AG08395 (cell line): ENCODE results near the gene EPHA1.
"Not testable (repeated sequence)": the region's sequence is repeated elsewhere in the genome, so short reads cannot be mapped to it uniquely, and the experiment has no call there.

Experiments used
- DNase-seq: peaks from one replicate; pipeline ENCODE4 v3.0.0; 2012; ENCODE audit warnings: mixed read lengths, low spot score

The EPHA1 gene

DNA sequence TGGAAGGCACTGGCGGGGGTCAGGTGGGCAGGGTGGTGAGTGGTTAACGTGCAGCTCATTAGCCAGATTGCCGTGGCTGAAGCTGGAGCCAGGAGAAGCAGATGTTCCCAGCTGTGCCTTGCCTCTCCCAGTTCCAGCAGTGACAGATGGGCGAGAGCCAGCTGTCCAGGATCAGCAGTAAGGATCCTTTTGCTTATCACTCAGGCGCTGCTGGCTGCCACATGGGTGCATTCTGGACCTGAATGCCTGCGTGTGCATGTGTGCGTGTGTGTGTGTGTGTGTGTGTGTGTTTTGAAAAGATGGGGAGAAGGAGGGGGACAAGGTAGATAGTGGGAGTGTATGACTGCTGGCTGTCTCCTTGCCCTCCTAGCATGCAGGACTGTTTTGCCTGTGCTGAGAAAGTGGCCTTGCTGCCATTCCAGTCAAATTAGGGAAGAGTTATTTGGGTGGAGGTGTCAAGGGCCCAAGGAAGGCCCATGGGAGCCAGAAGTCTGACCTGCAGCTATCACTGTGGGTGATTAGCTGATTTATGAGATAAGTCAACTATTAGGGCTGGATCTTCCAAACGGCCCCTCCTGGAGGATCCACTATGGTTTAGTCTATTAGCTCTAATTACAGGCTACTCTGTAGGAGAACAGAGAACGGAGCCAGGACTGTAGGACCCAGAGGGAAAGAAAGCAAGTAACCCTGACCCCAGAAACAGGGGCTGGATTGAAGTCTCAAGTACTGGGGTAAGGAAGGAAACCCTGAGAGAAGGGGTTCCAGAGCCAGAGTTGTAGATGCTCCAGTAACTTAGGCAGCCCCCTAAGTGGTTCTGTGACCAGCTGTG, 3.3 kb downstream of the EPHA1 start:
- DNase-seq = no peak

DNA sequence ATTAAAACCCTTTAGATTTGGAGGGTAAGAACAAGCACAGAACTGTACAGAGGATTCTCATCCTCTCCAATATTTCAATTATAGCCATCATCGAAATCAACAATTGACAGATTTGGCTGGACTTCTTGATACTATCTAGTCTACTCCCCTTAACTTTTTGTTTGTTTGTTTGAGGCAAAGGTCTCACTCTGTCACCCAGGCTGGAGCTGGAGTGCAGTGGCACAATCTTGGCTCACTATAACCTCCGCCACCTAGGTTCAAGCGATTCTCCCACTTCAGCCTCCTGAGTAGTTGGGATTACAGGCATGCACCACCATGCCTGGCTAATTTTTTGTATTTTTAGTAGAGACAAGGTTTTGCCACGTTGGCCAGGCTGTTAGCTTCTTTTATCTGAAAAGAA, 6.4 kb downstream of the EPHA1 start:
- not testable (repeated sequence) for DNase-seq

DNA sequence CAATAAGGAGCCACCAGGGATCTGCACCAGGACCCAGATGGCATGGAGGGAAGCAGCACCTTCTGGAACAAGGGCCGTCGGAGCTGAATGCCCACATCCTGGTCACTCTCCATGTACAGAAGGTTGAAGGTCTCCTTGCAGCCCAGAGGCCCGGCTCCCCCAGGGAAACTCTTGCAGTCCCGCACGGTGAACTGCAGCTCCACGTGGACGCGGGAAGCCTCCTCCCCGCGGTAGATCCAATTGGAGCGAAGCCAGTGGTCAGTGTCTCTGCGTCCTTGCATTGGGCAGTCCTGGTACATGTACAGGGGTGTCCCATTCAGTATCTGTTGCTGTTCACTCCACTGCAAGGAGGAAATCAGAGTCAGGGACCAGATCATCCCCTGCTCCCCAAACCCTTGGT, 7.4 kb downstream of the EPHA1 start:
- DNase-seq = no peak

DNA sequence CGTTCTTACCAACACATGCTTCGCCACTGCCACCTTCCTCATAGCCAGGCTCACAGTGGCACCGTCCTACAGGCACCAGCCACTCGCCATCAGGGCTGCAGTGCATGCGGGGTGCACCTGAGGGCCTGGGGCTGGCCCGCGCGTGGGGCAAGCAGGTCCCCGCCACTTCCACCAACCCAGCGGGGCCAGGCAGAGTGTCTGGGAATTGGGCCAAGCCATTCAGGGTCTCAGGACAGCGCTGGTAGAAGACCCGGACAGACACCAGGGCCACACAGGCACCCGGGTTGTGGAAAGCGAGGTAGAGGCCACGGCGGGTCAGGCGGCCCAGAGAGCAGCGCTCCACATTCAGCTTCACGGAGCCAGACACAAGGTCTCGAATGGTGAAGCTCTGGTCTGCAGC, 9.0 kb downstream of the EPHA1 start:
- no peak for DNase-seq

DNA sequence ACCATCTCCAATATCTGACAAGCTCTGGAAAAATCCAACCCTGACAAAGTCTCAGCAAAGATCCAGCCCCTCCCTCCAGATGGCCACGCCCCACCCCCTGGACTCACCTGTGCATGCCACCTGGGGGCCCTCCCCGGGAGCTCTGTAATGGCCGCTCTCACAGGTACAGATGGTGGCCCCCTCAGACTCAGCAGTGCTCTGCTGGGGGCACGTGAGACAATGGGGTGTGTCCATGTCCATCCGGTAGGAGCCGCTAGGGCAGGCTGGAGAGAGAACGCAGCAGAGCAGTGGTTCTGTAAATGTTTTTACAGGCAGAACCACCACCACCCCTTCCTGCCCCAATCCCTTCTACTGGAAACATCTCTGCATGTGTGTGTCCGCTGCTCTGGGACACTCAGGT, 9.5 kb downstream of the EPHA1 start:
- DNase-seq = no peak

DNA sequence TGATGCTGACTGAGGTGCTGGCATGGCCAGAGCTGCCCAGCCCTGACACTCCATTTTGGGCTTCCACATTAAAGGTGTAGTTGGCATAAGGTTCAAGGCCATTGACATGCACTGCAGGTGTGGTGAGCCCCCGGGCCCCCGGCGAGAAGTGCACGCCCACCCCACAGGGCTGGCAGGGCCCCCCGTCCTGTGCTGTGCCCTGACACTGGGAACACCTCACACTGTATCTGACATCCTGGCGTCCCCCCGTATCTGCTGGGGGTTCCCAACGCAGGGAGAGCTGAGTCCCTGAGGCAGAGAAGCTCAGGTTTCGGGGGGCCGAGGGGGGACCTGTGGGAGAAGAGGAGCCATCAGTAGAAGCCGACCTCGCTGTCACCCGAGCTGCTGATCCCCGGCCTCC, 10.0 kb downstream of the EPHA1 start:
- no peak for DNase-seq

DNA sequence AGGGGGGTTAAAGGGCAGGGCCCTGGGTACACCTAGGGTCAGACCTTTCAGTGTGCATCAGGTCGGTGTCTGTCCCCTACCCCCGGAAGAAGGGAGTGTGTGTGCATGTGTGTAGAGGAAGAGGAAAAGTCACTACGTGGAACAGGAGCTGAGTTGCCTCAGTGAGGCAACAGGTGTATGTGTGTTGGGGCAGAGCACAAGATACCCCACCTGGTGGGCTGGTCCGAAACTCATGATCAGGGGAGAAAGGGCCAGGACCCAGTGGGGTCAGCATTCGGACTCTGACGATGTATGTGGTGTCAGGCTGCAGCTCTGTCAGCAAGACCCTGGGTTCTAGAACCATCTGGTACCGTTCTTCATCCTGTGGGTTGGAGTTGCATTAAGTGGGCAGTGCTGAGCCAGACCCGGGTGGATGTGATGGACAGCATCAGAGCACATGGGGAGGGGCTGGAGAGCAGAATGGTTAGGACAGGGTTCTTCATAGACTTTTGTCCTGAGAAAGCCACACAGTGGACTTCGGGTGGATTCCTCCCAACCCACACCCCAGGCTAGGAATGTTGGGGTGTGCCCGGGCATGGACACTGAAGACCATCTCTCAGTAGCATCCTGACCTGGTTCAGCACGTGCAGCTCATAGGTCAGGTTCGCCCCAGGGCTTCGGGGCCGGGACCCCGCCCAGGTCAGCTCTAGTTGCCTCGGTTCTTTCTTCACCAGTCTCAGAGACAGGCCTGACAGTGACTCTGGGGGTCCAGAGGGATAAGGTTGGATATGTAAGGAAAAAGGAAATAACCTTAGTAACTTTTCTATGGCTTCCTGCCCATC, 10.7 kb downstream of the EPHA1 start:
- no peak for DNase-seq

DNA sequence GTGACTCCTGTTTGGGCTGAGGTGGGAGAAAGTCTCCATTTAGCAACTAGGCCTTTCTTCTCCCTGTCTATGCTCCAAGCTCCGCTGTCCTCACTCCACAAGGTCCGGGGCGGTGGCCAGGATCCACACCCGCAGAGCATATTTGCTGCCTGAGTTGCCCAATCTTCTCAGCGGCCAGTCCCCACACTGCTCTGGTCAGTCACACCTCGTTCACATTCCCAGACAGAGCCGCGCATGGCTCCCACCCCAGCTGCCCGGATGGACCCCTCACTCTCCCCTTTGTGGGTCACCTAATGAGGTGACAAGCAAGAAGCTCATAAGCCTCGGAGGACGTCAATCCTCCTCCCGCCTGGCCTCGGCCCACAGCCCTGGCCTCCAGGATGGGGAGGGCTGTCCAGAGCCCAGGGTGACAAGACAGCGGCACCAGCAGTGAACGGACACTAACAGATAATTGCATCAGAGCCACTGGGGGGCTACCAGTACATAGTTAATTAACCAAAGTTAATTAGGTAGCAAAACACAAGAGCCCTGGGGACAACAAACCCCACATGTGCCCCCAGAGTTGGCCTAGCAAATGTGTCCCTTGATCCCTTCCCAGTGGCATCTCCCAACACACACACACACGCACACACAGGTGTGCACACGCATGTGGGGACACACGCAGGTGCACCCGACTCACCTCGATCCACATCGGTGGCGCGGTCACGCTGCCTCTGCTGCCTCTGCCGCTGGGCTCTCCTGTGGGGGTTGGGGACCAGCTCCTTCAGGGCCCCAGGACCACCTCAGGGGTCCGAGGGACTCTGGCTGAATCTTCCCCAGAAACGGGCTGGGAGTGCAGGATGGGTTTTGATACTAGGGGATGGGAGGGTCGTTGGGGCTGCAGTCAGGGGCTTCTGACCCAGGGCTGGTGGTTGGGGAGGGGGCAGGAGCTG, 11.8 kb downstream of the EPHA1 start:
- DNase-seq = no peak

DNA sequence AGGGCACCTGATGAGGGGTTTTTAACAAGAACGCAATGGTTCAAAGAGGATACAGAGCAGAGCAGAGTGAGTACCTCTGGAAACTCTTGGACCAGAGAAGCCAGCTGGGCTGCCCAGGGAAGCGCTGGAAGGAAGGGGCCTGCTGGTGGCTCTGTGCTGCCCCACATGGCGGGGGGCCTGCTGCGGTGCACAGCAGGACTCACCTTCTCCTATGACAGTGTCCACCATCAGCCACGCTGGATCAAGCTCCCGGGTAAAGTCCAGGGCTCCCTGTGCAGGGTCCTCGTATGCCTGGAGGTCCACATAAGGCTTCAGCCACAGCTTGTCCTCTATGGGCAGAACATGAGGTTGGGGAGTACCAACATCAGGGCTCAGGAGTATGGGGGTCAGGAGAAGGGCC, 12.5 kb downstream of the EPHA1 start:
- no peak for DNase-seq

DNA sequence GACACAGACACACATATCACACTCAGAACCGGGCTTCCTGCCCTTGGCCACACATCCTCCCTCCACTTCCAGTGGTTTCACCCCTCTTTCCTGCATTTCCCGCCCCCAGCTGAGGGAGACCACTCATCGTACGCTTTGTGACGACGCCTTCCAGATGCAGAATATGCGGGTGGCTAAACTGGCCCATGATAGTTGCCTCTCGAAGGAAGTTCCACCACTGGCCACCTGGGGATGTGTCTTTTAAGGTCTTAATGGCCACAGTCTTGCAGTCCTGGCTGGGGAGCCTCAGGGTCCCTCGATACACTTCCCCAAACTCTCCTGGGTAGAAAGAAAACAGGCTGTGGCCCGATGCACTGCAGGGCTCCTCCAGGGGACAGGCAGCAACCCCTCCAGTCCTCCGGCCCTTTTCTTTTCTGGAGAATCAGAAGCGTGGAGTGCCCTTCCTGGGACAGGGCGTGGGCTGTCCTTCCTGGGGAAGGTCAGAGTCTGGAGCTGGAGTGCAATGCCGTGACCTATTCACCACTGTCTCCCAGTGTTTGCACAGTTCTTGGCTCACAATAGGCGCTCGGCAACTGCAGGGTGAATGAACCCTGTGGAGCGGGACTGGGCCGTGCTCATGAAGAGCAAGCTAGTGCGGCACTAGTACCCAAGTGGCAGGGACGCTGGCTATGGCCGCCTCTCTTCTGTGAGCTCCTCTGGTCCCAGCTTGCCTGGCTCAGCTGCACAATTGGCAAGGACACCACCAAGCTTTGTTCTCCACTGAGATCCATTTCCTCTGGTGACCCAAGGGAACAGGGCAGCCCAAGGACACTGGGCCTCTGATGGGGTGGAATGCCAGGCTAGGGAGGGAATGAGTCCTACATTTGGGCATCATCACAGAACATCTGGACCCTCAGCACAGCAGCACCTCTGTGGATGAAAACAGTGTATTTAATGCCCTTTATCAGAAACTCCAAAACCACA, 13.2 kb downstream of the EPHA1 start:
- DNase-seq = no peak

DNA sequence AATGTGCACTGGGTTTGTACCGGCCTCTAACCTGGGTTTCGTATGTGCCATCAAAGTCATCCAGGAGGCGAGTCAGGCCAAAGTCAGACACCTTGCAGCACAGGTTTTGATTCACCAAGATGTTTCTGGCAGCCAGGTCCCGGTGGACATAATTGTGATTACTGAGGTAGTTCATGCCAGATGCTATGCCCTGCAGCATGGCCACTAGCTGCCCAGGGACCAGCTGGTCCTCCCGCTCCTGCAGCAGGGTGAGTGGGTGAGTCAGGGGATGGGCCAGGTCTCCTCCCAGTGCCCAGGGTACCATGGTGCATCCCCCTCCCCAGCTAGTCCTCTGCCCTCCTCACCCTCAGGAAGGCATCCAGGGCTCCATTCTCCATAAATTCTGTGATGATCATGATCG, 13.9 kb downstream of the EPHA1 start:
- DNase-seq = no peak

DNA sequence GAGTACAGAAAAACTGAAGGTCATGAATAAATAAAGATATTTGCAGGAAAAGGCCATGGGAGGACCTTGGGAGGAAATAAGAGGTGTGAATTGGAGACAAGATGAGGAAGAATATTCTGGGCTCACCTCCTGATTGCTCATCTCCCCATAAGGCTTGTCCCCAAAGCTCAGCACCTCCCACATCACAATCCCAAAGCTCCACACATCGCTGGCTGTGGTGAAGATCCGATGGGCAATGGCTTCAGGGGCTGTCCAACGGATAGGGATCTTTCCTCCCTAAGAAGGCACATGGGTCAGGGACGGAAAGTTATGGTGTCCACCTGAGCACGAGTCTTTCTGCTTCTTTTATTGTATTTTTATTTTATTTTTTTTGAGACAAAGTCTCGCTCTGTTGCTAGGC, 14.6 kb downstream of the EPHA1 start:
- DNase-seq = no peak

DNA sequence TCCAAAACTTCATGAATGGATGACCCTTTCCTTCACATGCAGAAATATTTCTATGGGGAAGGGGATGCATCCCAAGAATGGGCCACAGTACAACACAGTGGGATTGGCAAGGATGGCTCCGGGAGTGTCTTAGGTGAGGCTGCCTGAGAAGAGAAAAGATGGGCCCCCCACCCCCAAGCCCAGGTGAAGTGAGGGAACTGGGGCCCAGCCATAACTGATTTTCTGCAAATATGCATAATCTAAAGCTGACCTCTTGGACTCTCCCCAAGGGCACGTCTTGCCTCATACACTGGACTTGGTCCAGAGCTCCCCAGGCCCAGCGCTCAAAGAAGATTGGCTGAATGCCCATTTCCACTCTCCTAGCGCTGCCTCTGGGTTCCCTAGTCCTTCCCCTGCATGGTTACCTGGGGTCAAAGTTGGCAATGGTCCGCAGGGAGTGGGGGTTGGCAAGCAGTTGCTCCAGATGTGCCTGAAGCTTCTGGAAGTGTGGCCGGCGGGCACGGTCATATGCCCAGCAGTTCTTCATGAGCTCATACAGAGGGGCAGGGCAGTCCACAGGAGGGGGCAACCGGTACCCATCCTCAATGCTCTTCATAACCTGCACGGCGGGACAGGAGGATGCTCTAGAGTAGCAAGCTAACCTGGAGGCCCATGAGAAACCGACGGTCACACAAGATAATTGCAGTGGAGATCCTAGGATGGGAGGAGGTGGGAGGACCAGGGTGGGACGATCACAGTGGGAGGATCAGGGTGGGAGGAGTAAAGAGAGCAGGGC, 15.2 kb downstream of the EPHA1 start:
- no peak for DNase-seq

DNA sequence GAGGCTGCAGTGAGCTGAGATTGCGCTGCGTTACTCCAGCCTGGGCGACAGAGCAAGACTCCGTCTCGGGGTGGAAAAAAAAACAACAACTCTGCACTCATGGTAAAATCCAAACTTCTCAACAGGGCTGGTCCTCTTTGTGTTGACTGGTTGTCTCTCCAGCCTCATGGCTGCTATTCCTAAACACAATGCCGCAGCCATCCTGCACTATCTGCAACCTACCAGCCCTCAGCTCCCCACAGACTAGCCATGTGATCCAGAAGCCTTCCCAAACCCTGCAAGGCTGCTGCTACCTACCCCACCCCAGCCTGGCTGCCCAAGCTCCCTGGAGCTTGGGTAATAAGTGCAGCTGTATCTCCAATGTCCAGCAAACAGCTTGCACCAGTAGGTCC, 15.8 kb downstream of the EPHA1 start:
- no peak for DNase-seq

DNA sequence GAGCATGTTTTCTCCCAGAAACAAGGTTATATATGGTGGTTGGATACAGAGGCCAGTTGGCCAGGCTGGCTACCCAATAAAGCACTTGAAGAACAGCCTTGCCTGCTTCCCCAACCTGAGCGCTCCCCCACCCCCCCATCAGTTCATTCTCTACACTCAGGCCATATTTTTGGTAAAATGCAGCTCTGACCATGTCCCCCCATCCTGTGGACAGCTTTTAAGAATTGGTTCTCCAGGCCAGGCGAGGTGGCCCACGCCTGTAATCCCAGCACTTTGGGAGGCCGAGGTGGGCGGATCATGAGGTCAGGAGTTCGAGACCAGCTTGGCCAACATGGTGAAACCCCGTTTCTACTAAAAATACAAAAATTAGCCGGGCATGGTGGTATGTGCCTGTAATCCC, 16.2 kb downstream of the EPHA1 start:
- not testable (repeated sequence) for DNase-seq

DNA sequence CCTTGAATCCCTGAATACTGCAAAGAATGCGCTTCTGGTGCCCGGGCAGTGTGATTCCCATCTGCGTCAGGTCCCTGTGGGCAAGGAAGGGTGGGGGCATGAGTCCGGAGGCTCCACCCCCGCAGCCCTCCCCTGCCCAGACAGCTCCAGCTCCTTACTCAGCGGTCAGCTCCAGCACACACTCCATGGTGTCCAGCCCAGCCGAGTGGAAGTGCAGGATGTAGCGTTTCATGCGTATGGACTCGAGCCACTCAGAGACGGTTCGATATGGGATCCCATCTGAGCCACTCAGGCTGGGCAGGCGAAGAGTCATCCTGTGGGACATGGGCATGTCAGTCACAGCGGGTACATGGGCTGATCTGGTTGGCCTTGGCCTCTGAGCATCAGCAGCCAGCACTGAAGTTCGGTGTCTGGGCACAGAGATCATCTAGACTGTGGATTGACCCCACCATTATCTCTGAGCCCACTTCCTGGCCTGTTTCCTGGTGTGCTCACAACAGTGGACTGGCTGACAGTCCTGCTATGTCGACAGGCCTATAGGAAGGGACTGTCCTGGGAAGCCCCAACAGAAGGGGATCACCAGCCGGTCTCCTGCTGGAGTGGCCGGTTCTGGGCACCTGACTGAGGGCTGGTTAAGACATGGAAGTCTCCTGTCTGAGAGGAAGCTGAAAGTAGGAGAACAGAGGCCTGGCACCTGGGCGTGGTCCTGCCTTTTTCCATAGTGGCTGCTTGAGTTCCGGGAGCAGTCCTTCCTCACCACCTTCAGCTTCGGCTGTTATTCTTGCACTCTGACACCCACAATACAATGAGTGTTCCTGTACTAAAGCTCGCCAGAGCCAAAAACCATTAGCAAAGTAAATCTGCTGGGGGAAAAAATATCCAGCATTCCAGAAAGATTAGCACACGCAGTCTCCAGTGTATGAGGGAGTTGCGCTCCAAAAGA, 16.9 kb downstream of the EPHA1 start:
- DNase-seq = peak; percentile 68

DNA sequence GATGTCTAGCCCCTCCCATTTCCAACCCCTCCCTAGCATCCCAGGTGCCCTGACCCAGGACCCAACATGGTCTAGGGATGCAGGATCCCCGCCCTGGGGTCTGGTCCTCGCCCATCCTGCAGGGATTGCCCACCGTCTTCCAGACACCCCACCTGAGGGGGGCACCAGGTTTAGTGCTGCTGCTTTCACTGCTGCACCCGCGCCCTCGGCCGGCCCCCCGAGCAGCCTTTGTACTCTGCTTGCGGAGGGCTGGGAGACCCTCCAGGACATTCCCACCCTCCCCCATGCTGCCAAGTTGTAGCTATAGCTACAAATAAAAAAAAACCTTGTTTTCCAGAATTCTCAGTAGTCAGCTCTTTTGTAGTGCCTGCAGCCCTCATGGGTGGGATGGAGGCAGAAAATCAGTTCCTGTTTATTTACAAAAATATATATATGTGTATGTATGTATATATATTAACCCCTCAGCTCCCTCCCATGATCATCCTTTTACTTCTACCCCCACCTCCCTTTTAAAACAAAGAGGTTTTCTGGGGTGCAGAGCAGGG, 17.8 kb downstream of the EPHA1 start:
- no peak for DNase-seq

DNA sequence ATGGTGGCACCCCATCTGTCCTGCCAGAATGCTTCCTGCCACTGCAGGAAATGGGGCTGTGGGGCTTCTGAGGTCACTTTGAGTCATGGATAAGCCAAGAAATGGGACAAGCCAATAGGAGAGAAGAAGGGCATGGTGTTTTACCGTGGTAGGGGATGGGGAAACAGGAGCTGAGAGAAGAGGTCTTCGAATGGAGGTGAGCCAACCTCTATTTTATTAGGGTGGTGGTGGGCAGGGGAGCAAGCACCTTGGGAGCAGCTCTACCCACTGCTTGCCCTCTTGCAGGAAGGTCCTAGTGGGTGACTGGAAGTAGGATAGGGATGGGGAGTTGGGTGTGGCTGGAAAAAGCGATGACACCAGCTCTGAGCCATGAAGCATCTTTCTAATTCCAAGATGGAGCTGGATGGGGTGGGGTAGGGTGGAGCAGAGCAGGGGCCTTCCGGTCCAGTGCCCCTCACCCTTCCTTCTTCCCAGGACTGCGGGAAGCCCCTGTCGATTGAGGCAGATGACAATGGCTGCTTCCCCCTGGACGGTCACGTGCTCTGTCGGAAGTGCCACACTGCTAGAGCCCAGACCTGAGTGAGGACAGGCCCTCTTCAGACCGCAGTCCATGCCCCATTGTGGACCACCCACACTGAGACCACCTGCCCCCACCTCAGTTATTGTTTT, 18.4 kb downstream of the EPHA1 start:
- DNase-seq = no peak
